ENCODE data around the gene CD40. TPM values are rescaled to one million over a fixed set of nuclear protein-coding genes. Genes with fewer than 3 reads are reported as not detected.
"Not testable (repeated sequence)": the region's sequence is repeated elsewhere in the genome, so short reads cannot be mapped to it uniquely, and the experiment has no call there.

Gene CD40
- total and polyA plus RNA-seq, 2 of the 4 experiments (the other 2 are of a cell fraction): 0.36 to 0.92 TPM

DNA sequence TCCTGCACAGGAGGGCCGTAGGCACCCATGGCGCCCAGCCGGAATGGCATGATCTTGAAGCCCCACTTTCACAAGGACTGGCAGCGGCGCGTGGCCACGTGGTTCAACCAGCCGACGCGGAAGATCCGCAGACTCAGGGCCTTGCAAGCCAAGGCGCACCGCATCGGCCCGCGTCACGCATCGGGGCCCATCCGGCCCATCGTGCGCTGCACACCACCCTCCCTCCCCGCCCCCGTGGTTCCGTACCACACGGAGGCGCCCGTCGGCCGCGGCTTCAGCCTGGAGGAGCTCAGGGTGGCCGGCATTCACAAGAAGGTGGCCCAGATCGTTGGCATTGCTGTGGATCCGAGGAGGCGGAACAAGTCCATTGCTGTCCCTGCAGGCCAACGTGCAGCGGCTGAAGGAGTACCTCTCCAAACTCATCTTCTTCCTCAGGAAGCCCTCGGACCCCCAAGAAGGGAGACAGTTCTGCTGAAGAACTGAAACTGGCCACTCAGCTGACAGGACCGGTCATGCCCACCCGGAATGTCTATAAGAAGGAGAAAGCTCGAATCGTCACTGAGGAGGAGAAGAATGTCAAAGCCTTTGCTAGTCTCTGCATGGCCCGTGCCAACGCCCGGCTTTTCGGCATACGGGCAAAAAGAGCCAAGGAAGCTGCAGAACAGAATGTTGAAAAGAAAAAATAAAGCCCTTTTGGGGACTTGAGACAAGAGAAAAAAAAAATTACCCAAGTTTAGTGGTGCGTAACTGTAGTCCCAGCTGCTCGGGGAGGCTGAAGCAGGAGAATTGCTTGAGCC is 18.4 kb upstream of the CD40 start:
- Histone ChIP-seq H3K56ac (ENCODE audit: extremely low read depth, insufficient read depth, low read length) (no peak overlapping the region), H3K36me3 (ENCODE audit: control insufficient read depth, insufficient read depth, low read length) (no peaks in the 10 kb centered on the region), H2BK5ac (ENCODE audit: low read depth, low read length, poor library complexity, severe bottlenecking) (no peak overlapping the region), H3K18ac (ENCODE audit: low read depth, low read length) (no peak overlapping the region), H2BK20ac (ENCODE audit: low read depth, low read length) (no peak overlapping the region), H4K20me1 (ENCODE audit: insufficient read depth, low read length) (no peaks in the 10 kb centered on the region), H3K27ac (ENCODE audit: insufficient read depth, low read length) (no peak overlapping the region), H2AK9ac (replicated peaks; ENCODE audit: low read depth, low read length, poor library complexity) (no peak overlapping the region), H3K23ac (ENCODE audit: low read depth, low read length) (no peak overlapping the region), H3K27me3 (ENCODE audit: control insufficient read depth, insufficient read depth, low read length) (peaks cover 22% of the 10 kb centered on the region), H3K79me1 (ENCODE audit: low read depth in 1 of 2, low read length in 2 of 2) (no peaks in the 10 kb centered on the region), H3K4me1 (ENCODE audit: control insufficient read depth, insufficient read depth, low read length) (no peaks in the 10 kb centered on the region), H2AK5ac (ENCODE audit: low read depth, low read length) (no peak overlapping the region), H2BK120ac (ENCODE audit: low read depth, low read length) (no peak overlapping the region), H3K9ac (ENCODE audit: low read depth, low read length) (no peak overlapping the region), H3K9me3 (ENCODE audit: control insufficient read depth, insufficient read depth, low read length) (peaks cover 3% of the 10 kb centered on the region; the same call in 1 of the 2 replicates), H2BK15ac (ENCODE audit: low read depth, low read length) (no peak overlapping the region), H4K91ac (ENCODE audit: insufficient read depth, low read depth, low read length) (no peak overlapping the region), H3K4ac (ENCODE audit: low read depth, low read length) (no peak overlapping the region), H4K8ac (ENCODE audit: low read depth in 2 of 2, low read length in 2 of 2) (no peak overlapping the region), H3K14ac (replicated peaks; ENCODE audit: low read depth, low read length) (no peak overlapping the region), H2AFZ (replicated peaks; ENCODE audit: low read length, poor library complexity) (peak overlapping the region; percentile 32), H3K9me1 (ENCODE audit: insufficient read depth, low read length) (no peaks in the 10 kb centered on the region), H3K4me2 (ENCODE audit: low read depth, low read length) (no peak overlapping the region), H3K4me3 (ENCODE audit: insufficient read depth, low read depth, low read length) (no peak overlapping the region), H4K5ac (ENCODE audit: low read depth, low read length) (no peak overlapping the region)
- intact Hi-C loops (cut with micrococcal nuclease): no loop called here
- no peak for TF ChIP-seq SMC3 (IDR thresholded peaks at IDR 0.05; ENCODE audit: low read depth, low read length)
- CTCF ChIA-PET: no interaction called here
- no TSS peak for BruUV-seq (replicated peaks)
- in situ Hi-C loops (cut with MboI; ENCODE audit: low sequenced_read_pairs): no loop called here
- no peak for ATAC-seq (ENCODE audit: low read depth)
- no peak for DNase-seq
- dilution Hi-C loops (cut with HindIII; ENCODE audit: low sequenced_read_pairs, unreplicated experiment): no loop called here
- POLR2A ChIA-PET (ENCODE audit: unreplicated experiment): no interaction called here
- 60% methylated on average over 20 of the region's 48 CpGs; no CpG with 5 or more reads in 1 of the 2 experiments for WGBS, 2 experiments (ENCODE audit: extremely low coverage in 2 of 2, insufficient read length in 1 of 2)

DNA sequence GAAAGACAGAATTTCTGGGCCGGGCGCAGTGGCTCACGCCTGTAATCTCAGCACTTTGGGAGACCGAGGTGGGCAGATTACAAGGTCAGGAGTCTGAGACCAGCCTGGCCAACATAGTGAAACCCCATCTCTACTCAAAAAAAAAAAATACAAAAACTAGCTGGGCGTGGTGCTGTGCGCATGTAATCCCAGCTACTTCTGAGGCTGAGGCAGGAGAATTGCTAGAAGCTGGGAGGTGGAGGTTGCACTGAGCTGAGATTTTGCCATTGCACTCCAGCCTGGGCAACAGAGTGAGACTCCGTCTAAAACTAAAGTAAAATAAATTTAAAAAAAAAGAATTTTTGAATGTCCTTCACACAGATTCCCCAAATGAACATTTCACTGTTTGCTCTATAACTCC is 17.7 kb upstream of the CD40 start:
- H2BK20ac ChIP-seq (ENCODE audit: low read depth, low read length); H3K4me2 ChIP-seq (ENCODE audit: low read depth, low read length); H2BK120ac ChIP-seq (ENCODE audit: low read depth, low read length); H4K8ac ChIP-seq (ENCODE audit: low read depth in 2 of 2, low read length in 2 of 2); CTCF ChIA-PET; H3K14ac ChIP-seq (replicated peaks; ENCODE audit: low read depth, low read length); intact Hi-C loops (cut with micrococcal nuclease); H2AK9ac ChIP-seq (replicated peaks; ENCODE audit: low read depth, low read length, poor library complexity); H3K56ac ChIP-seq (ENCODE audit: extremely low read depth, insufficient read depth, low read length); H4K5ac ChIP-seq (ENCODE audit: low read depth, low read length); H3K4me1 ChIP-seq (ENCODE audit: control insufficient read depth, insufficient read depth, low read length); ATAC-seq (ENCODE audit: low read depth); H4K91ac ChIP-seq (ENCODE audit: insufficient read depth, low read depth, low read length); H3K9ac ChIP-seq (ENCODE audit: low read depth, low read length); H4K20me1 ChIP-seq (ENCODE audit: insufficient read depth, low read length); H2BK5ac ChIP-seq (ENCODE audit: low read depth, low read length, poor library complexity, severe bottlenecking); H3K27ac ChIP-seq (ENCODE audit: insufficient read depth, low read length); in situ Hi-C loops (cut with MboI; ENCODE audit: low sequenced_read_pairs); H3K36me3 ChIP-seq (ENCODE audit: control insufficient read depth, insufficient read depth, low read length); H2AK5ac ChIP-seq (ENCODE audit: low read depth, low read length); H3K4ac ChIP-seq (ENCODE audit: low read depth, low read length); H2BK15ac ChIP-seq (ENCODE audit: low read depth, low read length); H3K9me1 ChIP-seq (ENCODE audit: insufficient read depth, low read length); BruUV-seq (replicated peaks); DNase-seq; H3K9me3 ChIP-seq (ENCODE audit: control insufficient read depth, insufficient read depth, low read length); H3K18ac ChIP-seq (ENCODE audit: low read depth, low read length); H3K79me1 ChIP-seq (ENCODE audit: low read depth in 1 of 2, low read length in 2 of 2); H2AFZ ChIP-seq (replicated peaks; ENCODE audit: low read length, poor library complexity); dilution Hi-C loops (cut with HindIII; ENCODE audit: low sequenced_read_pairs, unreplicated experiment); H3K4me3 ChIP-seq (ENCODE audit: insufficient read depth, low read depth, low read length); POLR2A ChIA-PET (ENCODE audit: unreplicated experiment); H3K23ac ChIP-seq (ENCODE audit: low read depth, low read length): not testable (repeated sequence)
- peaks cover 24% of the 10 kb centered on the region for H3K27me3 ChIP-seq (ENCODE audit: control insufficient read depth, insufficient read depth, low read length)
- no CpG with 5 or more reads among the region's 7 CpGs for WGBS, 2 experiments (ENCODE audit: extremely low coverage in 2 of 2, insufficient read length in 1 of 2)

All from IMR-90 (cell line).